ENCODE measurements around the gene PFDN2.

The PFDN2 gene

GRCh38 chr1:161061419-161061818 is 56.4 kb downstream of the PFDN2 start:
- DNase-seq (ENCODE audit: low read depth in 2 of 2) = no peak
- no peak for TF ChIP-seq CTCF (IDR thresholded peaks at IDR 0.05; ENCODE audit: low read depth, low read length)
- H3K4me3 ChIP-seq (replicated peaks in 1 of 2; ENCODE audit: low read depth in 2 of 2, low read length in 2 of 2) = no peak overlapping the region

- DNase-seq (ENCODE audit: low read depth in 2 of 2) = no peak
- TF ChIP-seq CTCF (IDR thresholded peaks at IDR 0.05; ENCODE audit: low read depth, low read length) = no peak
Observed at GRCh38 chr1:161059293-161059692, 58.5 kb downstream of the PFDN2 start.

GRCh38 chr1:161054805-161055204 is 63.0 kb downstream of the PFDN2 start:
- no peak for DNase-seq (ENCODE audit: low read depth in 2 of 2)
- no peak for TF ChIP-seq CTCF (IDR thresholded peaks at IDR 0.05; ENCODE audit: low read depth, low read length)
- no peak overlapping the region for H3K4me3 ChIP-seq (replicated peaks in 1 of 2; ENCODE audit: low read depth in 2 of 2, low read length in 2 of 2)

More at GRCh38 chr1:161059293-161059692, 58.5 kb downstream of the PFDN2 start:
- H3K4me3 ChIP-seq (replicated peaks in 1 of 2; ENCODE audit: low read depth in 2 of 2, low read length in 2 of 2) = no peak overlapping the region

GRCh38 chr1:161054232-161054631 is 63.6 kb downstream of the PFDN2 start:
- TF ChIP-seq CTCF (IDR thresholded peaks at IDR 0.05; ENCODE audit: low read depth, low read length) = no peak
- no peak for DNase-seq (ENCODE audit: low read depth in 2 of 2)

GRCh38 chr1:161052899-161053298 is 64.9 kb downstream of the PFDN2 start:
- no peak for DNase-seq (ENCODE audit: low read depth in 2 of 2)
- H3K4me3 ChIP-seq (replicated peaks in 1 of 2; ENCODE audit: low read depth in 2 of 2, low read length in 2 of 2) = no peak overlapping the region
- no peak for TF ChIP-seq CTCF (IDR thresholded peaks at IDR 0.05; ENCODE audit: low read depth, low read length)

More at GRCh38 chr1:161054232-161054631, 63.6 kb downstream of the PFDN2 start:
- no peak overlapping the region for H3K4me3 ChIP-seq (replicated peaks in 1 of 2; ENCODE audit: low read depth in 2 of 2, low read length in 2 of 2)

- H3K4me3 ChIP-seq (replicated peaks in 1 of 2; ENCODE audit: low read depth in 2 of 2, low read length in 2 of 2) = no peak overlapping the region
- DNase-seq (ENCODE audit: low read depth in 2 of 2) = no peak
- TF ChIP-seq CTCF (IDR thresholded peaks at IDR 0.05; ENCODE audit: low read depth, low read length) = no peak
Observed at GRCh38 chr1:161051219-161051618, 66.6 kb downstream of the PFDN2 start.
